Fibroblast of skin of right quadriceps (primary cell): ENCODE measurements around the gene KIF3A.

Experiments used
- DNase-seq: peaks from one replicate; pipeline ENCODE4 v3.0.0-alpha.2; 2013

Gene KIF3A

DNA sequence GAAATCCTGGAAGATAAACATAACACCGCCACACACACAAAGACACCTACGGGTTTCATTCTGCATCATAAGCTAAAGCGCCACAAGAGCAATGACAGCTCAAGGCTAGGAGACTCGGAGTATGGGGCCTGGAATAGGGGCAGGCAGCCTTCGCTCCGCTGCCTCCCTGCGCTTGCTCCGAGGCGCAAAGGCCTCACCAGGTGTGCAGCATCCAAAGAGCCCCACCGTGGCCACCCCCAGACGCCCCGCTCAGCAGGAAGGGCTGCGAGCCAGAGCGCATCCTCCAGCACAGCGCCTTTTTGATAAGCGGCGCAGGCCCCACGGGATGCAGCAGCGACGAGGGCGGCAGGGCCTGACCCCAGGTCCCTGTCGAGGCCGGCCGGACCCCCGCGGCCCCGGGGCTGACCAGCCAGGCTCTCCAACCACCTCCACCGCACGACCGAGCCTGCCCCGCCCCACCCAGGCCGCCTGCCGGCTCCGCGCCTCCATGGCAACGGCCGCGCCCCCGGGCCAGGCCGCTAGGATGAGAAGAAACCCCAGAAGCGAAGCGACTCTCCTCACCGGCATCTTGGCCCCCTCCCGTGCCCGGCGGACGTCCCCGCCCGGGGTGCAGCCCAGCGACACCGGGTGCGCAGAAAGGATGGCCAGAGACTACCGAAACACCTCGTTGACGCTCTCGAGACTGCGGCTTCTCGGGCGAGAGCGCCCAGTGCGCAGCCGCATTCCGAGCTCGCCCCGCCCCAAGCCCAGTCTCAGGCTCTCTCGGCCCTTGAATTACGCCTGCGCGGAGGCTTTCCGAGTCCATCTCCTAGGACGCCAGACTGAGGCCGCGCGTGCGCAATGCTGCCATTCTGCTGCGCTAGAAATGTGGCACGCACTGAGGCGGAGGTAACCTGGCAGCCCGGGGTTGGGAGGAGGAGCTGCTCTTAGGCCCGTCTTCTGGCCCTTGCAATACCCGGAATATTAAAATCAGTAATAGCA, at the start of gene KIF3A:
Gene KIF3A (minus strand): TSS at position 694 of the 981 bp plus-strand sequence. CDS start 127 bp downstream, at position 567.
- peak; percentile 94 for DNase-seq

DNA sequence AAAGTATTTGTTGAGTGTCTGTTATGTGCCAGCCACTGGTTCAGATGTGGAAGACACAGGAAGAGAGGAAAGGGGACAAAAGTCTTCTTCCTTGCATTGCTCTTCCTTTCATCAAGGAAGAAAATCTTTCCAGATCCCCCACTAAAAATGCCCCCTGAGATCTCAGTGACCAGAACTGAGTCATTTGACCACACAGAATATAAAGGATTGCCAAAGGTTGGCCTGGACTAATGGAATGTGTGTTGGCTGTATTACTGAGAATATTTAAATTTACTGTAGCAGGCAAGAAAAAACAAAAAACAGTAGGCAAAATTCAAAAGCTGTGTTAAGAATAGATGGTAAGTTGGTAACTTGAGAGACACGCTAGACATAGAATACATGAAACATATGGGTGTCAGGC, 49.7 kb upstream of the KIF3A start:
- peak; percentile 58 for DNase-seq

DNA sequence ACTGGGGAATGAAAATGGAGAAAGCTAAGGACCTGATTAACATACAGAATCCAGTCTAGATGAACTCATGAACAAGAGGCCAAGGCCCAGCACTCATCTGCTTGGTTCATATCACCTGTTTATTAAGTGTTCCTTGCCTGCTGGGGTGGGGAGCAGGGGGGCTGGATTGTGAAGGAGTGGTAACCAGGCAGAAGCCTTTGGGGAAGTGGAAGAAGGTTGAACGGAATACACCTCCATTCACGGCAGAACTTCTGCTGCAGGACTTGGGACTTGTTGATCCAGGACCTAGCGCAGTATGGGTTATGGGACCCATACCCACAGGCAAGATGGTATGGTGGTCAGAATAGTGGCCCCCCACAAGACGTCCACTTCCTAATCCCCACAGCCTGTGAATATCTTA, 48.5 kb upstream of the KIF3A start:
- DNase-seq = no peak

DNA sequence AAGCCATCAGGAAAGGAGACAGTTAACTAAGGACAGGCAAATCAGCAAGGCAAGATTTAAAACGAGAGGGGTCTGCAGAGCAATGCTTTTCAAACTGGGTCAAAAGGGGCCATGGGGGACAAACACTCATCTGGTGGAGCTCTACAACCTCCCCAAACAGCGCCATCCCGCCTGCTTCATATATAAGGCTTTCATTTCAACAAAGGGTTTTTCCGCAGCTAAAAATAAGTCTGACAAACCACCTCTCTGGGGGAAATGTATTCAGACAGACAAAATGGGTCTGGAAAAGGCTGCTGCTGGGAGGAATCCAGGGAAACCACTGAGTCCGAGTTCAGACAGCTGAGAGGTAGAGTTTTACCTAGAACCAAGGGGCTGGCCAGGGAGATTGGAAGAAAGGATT, 48.0 kb upstream of the KIF3A start:
- peak; percentile 14 for DNase-seq

DNA sequence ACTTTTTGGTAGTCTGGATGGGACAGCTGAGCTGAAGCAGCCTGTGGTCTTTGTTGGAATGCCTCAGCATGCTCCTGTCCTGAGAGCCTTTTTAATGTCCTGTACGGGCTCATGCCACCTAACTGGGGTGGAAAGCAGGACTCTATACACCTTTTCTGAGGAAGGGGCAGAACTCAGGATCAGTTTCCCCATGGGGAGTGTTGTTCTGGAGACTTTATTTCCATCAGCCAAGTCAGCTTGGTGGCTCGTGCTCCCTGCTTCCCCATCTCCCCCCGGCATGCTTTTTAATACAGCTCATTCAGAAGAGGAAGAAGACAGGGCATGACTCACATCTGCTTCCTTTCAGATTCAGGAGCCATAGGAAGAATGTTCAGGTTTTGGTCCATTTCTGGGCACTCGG, 44.8 kb upstream of the KIF3A start:
- DNase-seq = peak; percentile 72

DNA sequence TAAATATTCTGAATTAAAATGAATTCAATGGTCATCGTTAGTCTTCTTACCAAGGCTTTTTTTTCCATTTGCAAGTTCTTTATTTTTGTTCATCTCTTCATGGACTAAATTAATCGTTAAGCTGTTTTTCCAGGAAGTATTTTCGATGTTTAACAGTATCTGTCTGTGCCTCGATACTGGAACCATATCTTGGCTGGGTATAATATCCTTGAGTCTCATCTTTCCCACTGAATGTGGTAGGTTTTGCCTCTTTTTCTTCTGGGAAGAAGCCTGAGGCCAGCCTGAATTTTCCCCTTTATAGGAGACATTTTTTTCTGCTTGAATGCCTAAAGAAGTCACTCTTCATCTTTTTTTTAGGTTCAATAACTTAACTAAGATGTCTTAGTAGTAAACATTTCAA, 43.7 kb upstream of the KIF3A start:
- DNase-seq = no peak

DNA sequence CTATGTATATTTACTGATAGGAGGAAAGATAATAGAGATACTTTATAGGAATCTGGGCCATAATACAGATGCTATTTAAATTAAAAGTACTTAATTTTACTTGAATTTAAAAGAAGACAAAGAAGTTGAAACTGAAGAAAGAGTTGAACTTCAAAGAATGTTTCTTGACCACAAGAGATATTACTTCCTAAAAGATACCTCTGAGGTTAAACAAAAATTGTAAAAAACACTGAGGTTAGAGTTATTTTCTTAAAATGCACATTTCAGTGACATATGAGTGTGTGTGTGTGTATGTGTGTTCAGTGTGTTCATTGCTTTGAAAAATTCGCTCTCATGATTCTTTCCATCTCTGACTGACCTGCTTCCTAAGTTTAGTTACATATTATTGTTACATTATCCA, 43.2 kb upstream of the KIF3A start:
- no peak for DNase-seq

DNA sequence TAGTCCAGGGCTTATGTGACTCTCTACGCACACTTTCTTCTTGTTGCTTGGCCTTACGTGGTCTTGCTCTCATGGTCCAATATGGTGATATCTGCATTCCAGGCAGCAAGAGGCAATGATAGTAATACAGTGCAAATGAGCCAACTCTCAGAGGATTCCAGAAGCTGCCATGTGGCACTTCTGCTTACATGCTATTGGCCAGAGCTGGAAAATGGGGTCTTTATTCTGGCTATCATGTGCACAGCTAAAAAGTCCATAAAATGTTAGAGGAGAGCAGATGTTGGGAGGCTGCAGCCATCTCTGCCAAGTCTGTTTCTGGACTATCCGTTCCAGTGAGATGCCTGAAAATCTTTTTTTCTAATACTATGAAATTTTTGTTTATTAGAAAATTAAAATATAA, 42.6 kb upstream of the KIF3A start:
- no peak for DNase-seq

DNA sequence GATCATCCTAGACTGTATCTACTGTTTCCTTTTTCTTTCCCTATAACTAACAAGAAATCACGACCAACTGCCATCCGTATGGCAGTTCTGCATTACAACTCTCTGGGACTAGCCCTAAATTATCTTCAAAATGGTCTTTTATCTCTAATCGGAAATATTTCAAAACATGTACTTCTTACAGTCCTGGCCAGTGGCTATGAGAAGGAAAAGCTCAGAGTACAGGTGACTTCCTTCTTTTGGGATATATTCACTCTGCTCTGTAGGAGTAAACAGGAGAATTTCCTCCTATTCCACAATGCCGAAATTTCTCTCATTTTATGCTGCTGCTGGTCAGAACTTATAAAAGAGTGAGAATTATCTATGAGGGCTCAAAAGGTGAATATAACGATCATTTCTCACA, 41.5 kb upstream of the KIF3A start:
- no peak for DNase-seq

DNA sequence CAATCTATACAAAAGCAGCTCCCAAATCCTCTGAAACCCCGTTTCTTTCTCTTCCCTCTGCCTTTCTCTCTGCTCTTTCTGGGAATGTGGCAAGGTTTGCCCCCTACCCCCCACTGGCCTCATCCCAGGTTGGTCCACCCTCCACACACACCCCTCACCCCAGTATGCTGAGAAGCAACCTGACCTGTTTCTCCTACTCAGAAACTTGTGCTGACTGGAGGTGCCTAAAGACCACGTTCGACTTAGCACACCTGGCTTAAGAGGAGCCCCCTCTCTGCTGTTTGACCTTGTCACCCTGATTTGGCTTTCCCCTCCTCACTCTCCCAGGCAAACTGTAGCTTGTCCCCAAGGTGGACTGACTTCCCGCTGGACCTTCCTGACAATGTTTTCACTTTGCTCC, 40.8 kb upstream of the KIF3A start:
- no peak for DNase-seq

DNA sequence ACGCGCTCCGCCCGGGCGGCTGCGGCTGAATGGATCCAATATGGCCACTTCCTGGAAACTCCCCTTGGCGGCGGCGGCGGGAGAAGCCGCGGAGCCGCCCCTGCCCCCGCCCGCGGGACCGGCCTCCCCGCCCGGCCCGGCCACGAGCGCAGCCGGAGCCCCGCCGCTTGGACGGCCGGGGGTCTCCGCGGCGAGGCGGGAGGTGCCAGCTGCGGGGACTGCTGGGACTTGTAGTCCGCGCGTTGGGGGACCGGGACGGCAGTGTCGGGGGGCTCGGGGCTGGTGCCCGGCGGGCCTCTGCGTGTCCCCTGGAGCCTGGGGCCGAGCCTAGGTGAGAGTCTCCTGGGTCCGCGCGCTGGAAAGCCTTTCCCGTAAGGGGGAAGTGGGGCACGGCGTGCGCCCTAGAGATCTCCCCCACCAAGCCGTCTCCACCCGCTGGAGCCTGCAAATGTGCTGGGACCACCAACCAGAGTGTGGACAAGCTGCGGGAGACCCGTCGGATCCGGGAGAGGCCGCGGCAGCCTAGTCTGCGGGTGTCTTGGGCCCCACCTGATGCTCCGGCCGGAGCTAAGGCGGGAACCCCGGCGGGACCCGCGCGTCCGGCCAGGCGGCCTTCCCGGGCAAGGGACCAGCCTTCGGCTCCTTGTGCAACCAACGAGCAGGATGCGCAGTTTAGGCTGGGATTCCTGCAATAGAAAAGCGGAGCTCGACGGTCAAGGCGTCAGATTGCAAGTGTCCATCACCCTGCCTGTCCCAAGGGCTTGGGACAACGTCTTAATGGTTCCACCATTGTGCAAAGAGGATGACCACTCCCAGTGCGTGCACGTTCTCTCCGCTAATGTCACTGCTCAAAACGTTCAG, 40.1 kb upstream of the KIF3A start, which contains the start of gene SEPTIN8:
Gene SEPTIN8 (minus strand): TSS at position 31 of the 861 bp plus-strand sequence. CDS start 102 bp downstream, outside the sequence.
- peak; percentile 44 for DNase-seq

DNA sequence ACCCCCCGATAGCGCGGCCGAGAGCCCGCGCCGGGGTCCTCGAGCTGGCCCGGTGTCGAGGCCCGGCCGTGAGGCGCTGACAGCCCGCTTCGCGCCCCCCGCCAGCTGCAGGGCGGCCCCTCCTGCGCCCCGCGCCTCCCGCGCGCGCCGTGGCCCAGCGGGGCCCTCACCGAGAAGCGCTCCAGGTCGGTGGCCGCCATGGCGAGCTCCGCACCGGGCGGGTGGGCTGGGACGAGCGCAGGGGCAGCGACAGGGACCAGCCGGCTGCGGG, 39.5 kb upstream of the KIF3A start:
- DNase-seq = no peak

DNA sequence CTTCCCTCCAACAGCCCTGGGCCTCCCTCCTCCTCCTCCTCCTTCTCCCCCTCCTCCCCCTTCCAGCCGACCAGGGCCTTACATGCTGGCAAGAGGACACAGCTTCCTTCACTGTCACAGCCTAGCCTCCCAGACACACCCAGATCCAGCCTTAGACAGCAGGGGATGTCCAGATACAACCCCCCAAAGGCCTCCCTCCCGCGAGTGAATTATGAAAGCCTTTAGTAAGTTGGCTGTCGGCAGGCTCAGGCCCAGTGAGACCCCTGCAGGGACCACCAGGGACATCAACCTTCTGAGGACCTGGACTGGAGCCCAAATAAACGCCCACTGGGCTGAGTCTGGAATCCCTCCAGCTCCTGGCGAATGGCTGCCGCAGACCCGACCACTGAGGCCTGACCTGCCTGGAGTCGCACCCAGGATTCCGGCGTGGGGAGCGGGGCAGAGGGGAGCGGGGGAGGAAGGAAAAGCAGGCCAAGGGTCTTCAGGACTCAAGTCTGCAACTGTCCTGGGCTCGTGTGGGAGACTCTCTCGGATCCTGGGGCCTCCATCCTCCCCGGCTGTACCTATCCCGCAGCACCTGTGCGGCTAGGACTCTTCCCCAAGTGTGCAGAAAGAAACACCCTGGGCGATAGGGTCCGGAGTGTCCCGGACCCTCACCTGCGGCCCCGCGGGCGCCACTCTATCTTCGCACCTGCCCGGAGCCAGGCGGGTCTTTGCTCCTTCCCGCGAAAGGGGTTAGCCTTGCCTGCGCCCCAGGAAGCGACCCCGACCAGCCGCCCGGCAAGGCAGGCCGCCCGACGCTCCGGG, 39.0 kb upstream of the KIF3A start:
- DNase-seq = peak; percentile 51

DNA sequence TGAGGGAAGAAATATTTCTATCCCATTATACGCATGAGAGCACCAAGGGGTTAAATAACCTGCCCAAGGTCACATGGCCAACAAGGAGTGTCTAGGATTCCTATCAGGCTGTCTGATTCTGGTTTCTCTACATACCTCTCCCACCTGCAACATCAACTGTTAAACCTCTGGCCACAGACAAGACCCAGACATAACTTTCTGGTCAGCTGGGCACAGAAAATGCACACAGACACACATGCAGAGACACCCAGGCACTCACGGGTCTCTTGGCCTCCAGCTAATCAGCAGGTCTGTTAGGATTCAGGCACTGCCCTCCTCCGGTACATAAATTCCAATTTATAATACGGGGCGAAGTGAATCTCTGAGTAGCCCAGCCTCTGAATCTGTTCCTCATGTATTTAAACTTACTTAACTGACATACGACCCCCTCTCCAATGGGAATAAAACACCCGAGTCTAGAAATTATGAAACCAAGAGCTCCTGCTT, 38.2 kb upstream of the KIF3A start:
- DNase-seq = no peak

DNA sequence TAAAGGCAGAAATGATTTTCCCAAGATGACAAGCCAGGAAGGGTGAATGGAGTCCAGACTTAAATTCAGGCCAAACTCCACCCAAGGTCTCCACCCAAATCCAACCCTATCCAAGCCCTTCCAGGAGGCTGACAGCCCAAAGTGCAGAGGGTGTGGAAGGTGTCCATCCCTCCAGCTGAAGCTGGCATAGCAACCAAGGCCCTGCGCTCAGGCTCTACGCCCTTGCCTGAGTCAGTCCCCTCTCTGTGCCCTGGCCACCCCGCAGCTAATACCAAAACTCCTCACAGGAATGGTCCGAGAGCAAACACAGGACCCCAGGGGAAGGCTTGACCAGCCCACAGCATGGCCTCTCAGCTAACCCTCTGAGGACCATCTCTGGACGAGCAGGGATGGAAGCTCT, 37.5 kb upstream of the KIF3A start:
- no peak for DNase-seq

DNA sequence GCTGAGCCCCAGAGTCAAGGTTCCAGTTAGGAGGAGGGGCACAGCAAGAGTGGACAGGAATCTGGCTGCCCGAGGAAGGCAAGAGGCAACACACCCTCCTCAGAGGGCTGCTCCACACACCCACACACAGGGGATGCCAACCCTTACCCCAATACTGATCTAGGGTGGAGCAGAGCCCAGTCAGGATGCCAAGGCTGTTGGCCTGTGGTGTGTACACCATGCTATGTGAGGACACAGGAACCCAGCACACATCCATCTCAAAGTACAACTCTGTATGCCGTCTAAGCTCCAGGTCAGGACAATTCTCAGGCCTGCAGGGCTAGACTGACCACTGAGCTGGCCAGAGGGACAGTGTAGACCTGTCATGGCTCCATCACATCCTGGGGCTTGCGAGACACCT, 37.1 kb upstream of the KIF3A start:
- no peak for DNase-seq

DNA sequence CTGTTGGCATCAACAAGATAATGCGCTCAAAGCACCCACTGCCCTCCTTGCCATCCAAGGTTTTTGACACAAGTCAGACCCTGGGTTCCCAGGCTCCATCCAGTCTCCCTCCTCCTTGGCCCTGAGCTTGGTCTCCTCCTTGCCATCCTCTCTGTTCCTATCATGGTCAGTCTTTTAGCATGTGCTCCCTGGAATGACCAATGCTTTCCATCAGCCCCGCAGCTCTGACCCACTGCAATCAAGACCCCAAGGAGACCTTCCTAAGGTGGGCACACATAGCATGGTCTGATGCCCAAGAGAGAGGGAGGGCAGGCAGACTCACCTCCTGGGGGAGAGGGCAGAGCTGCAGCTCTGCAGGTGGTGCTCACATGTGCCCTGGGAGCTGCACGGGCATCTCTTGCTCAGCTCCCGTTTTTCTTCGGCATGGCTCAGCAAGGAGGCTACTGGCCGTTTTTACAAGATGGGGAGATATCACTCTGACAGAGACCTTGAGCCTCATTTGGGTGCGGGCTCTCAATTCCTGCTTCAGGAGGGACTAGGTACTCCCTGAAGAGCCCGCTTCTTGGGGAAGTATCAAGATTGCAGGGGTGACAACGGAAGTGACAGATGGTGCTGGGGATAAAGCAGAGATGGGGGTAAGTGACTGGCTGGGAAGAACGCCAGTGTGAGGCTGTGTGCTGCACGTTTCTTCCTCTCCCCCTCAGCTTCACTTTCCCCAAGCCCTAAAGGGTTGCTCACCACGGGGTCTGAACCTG, 36.4 kb upstream of the KIF3A start:
- DNase-seq = no peak

DNA sequence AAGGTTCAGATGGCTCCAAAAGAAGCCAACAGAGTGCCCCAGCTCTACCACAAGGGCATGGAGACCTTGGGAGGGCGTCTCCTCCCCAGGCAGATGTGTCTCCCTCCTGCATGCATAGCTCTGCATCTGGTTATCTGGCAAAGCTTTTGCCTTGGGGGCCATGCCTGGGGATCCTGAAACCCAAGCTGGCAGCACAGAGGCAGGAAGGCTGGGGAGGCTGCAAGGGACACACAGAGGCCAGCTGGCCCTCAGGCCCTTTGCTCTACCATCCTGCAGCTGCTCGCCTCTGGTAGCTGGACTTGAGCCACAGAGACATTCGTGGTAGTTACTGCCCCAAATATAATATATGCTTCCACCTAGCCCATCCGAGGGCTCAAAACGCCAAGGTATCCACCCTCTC, 35.8 kb upstream of the KIF3A start:
- no peak for DNase-seq

DNA sequence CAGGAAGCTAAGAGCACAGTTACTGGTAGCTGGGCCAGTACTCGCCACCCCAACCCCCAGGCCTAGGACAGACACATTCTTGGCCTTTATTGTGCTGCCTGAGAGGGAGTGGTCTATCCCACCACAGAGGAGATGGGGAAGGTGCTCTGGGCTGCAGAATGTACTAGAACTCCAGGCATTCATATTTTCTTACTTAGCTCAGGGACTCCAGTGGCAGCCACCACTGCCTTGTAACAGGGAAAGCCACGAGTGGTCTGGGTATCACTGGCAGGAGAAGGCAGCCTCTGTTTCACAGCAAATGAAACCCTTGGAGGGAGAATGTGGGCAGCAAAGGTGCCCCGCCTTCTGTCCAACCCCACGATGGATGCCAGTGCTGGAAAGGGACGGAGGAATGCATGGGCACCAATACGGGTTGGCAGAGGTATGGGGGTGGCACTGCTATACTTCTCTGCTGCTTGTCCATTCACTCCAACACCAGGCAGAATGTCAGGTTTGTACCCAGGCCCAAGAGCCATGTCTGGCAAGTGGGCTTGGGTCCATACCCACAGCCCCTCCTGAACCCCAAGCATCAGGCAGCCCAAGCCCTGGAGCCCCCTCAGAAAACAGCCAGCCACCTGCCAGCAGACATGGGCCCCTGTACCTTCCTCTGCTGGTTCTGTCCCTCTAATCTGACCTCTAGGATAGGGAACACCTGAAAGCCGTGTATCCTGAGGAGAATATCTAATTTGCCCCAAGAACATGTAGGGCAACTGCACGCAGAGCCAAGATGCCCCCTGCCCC, 35.1 kb upstream of the KIF3A start:
- DNase-seq = peak; percentile 17

DNA sequence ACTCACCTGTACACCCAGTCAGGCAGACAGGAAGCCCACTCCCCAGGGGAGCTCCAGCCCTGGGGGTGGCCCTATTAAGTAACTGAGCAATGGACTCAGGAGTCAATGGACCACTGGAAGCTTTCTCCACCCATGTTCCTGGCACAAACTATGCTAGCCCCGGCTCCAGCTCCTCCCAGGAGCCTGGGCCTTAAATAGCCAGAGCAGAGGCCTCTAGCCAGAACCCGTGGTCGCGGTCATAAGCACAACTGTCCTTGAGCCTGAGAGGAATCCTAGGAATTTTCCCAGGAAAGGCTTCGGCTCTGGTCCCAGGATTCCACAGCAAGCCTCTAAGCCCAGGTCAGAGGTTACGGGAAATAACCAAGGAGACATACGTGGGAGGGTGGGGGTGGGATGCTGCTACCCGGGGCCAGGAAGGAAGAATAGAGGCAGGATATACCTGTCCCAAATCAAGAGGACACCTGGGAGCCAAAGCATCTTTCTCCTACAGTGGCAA, 34.2 kb upstream of the KIF3A start:
- peak; percentile 45 for DNase-seq
